Measurements from ENCODE around the gene SLC24A4.

The SLC24A4 gene

GRCh38 chr14:92459030-92459949 is 136.3 kb downstream of the SLC24A4 start (continued):
- TF ChIP-seq EGR2 (tag by site-specific recombination; IDR thresholded peaks at IDR 0.05; ENCODE audit: low read depth) (peak; percentile 48; the same call in 1 of the 2 replicates), ZNF121 (tag by site-specific recombination; IDR thresholded peaks at IDR 0.05) (no peak)

GRCh38 chr14:92459950-92460421 is 137.0 kb downstream of the SLC24A4 start:
- POLR2A ChIA-PET, result no interaction called here
- CTCF ChIA-PET, result interaction anchor here (0.6 to 1.1 kb wide), 3 partner anchors 47 to 221 kb away, joined by 3 to 4 read pairs (median 3); no protein-coding TSS in a partner anchor
- Histone ChIP-seq H3K36me3 (ENCODE audit: control insufficient read depth in 2 of 2, insufficient read depth in 1 of 2, low read length in 2 of 2) (no peaks in the 10 kb centered on the region), H3K9me3 (ENCODE audit: control insufficient read depth, insufficient read depth, low read depth, low read length) (no peaks in the 10 kb centered on the region), H3K4me1 (ENCODE audit: control insufficient read depth, insufficient read depth, low read length) (no peaks in the 10 kb centered on the region), H3K4me3 (ENCODE audit: low read depth, low read length) (no peak overlapping the region), H3K27ac (ENCODE audit: extremely low read depth, low read depth, low read length) (no peak overlapping the region)
- TF ChIP-seq BCL6B (tag by site-specific recombination; IDR thresholded peaks at IDR 0.05), result no peak
- no peak for TF ChIP-seq ZNF169 (tag by site-specific recombination; IDR thresholded peaks at IDR 0.05)
- TF ChIP-seq ZNF335 (tag by site-specific recombination; conservative IDR thresholded peaks at IDR 0.05), result no peak
- TF ChIP-seq ZNF175 (tag by site-specific recombination; IDR thresholded peaks at IDR 0.05), result no peak
- TF ChIP-seq ZNF292 (tag by site-specific recombination; IDR thresholded peaks at IDR 0.05; ENCODE audit: borderline replicate concordance, low read depth), result no peak
- no peak for TF ChIP-seq REPIN1 (tag by site-specific recombination; IDR thresholded peaks at IDR 0.05; ENCODE audit: low read depth)
- no peak for TF ChIP-seq ZNF155 (tag by site-specific recombination; IDR thresholded peaks at IDR 0.05)
- no peak for TF ChIP-seq ZNF221 (tag by site-specific recombination; IDR thresholded peaks at IDR 0.05; ENCODE audit: borderline replicate concordance)
- no peak for TF ChIP-seq ZNF26 (tag by site-specific recombination; IDR thresholded peaks at IDR 0.05)
- no peak for TF ChIP-seq ZNF146 (tag by site-specific recombination; IDR thresholded peaks at IDR 0.05)
- TF ChIP-seq ZNF658 (tag by site-specific recombination; IDR thresholded peaks at IDR 0.05), result no peak

GRCh38 chr14:92460541-92460915 is 137.6 kb downstream of the SLC24A4 start:
- CTCF ChIA-PET, result interaction anchor here (0.5 kb wide), 1 partner anchor 15 kb away, joined by 3 read pairs; no protein-coding TSS in a partner anchor
- no peaks in the 10 kb centered on the region for H3K9me3 ChIP-seq (ENCODE audit: control insufficient read depth, insufficient read depth, low read depth, low read length)
- no peak overlapping the region for H3K4me3 ChIP-seq (ENCODE audit: low read depth, low read length)
- H3K27ac ChIP-seq (ENCODE audit: extremely low read depth, low read depth, low read length), result no peak overlapping the region
- no peaks in the 10 kb centered on the region for H3K36me3 ChIP-seq (ENCODE audit: control insufficient read depth in 2 of 2, insufficient read depth in 1 of 2, low read length in 2 of 2)
- POLR2A ChIA-PET, result no interaction called here
- no peaks in the 10 kb centered on the region for H3K4me1 ChIP-seq (ENCODE audit: control insufficient read depth, insufficient read depth, low read length)
- TF ChIP-seq ZNF449 (tag by site-specific recombination; IDR thresholded peaks at IDR 0.05) (no peak), ZNF146 (tag by site-specific recombination; IDR thresholded peaks at IDR 0.05) (no peak), ZSCAN30 (tag by site-specific recombination; IDR thresholded peaks at IDR 0.05) (no peak), PRDM1 (tag by site-specific recombination; IDR thresholded peaks at IDR 0.05) (no peak), ZNF398 (tag by site-specific recombination; IDR thresholded peaks at IDR 0.05) (no peak), ZNF274 (IDR thresholded peaks at IDR 0.05; ENCODE audit: low read length) (no peak), ZNF274 (tag by site-specific recombination; IDR thresholded peaks at IDR 0.05; ENCODE audit: borderline replicate concordance) (no peak), ZNF280C (tag by site-specific recombination; IDR thresholded peaks at IDR 0.05) (no peak), KLF1 (tag by site-specific recombination; IDR thresholded peaks at IDR 0.05) (no peak)

All from HEK293 (cell line).